Measurements from ENCODE around the gene GNA14.

- TF ChIP-seq EZH2 (IDR thresholded peaks at IDR 0.05; ENCODE audit: low read depth): no peak
- TF ChIP-seq CTCF (conservative IDR thresholded peaks at IDR 0.05): no peak
These were observed 61.1 kb downstream of the GNA14 start for GRCh38 chr9:77587042-77587441.

All from PC-9 (cell line).